Measurements from ENCODE around the gene TCF4. TPM values are rescaled to one million over a fixed set of nuclear protein-coding genes. Genes with fewer than 3 reads are reported as not detected.
A peak's percentile ranks its signal among the peaks of the same experiment; 100 is the strongest.

The TCF4 gene
- total RNA-seq, 1 experiment from 2014 or later = 104 TPM

DNA sequence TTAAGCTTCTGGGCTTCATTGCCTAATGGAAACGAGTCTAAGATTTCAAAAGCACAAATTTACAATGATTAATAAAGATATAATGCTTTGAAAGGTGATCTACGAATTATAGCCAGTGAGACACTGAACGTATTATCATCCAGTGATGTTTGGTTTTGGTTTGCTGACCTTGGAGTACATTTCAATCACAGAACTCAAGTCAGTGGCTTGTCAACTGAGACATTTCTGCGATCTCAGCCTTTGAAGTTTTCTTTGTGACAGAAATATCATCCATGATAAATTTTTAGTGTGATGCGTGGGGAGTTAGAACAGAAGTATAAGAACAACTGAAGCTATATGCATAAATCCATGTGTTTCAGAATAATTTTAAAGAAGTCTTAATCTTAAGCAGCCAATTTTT, 263.8 kb downstream of the TCF4 start:
- POLR2A ChIA-PET = no interaction called here
- no peak for TF ChIP-seq EMX1 (CRISPR knock-in tag; IDR thresholded peaks at IDR 0.05)
- TF ChIP-seq ZNF232 (CRISPR knock-in tag; IDR thresholded peaks at IDR 0.05) = no peak
- no peak for TF ChIP-seq FOXK1 (CRISPR knock-in tag; IDR thresholded peaks at IDR 0.05)
- no peak for TF ChIP-seq NR3C1 (CRISPR knock-in tag; conservative IDR thresholded peaks at IDR 0.05; ENCODE audit: low read depth)
- TF ChIP-seq, protein P1, sequence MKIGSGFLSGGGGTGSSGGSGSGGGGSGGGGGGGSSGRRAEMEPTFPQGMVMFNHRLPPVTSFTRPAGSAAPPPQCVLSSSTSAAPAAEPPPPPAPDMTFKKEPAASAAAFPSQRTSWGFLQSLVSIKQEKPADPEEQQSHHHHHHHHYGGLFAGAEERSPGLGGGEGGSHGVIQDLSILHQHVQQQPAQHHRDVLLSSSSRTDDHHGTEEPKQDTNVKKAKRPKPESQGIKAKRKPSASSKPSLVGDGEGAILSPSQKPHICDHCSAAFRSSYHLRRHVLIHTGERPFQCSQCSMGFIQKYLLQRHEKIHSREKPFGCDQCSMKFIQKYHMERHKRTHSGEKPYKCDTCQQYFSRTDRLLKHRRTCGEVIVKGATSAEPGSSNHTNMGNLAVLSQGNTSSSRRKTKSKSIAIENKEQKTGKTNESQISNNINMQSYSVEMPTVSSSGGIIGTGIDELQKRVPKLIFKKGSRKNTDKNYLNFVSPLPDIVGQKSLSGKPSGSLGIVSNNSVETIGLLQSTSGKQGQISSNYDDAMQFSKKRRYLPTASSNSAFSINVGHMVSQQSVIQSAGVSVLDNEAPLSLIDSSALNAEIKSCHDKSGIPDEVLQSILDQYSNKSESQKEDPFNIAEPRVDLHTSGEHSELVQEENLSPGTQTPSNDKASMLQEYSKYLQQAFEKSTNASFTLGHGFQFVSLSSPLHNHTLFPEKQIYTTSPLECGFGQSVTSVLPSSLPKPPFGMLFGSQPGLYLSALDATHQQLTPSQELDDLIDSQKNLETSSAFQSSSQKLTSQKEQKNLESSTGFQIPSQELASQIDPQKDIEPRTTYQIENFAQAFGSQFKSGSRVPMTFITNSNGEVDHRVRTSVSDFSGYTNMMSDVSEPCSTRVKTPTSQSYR (CRISPR knock-in tag; IDR thresholded peaks at IDR 0.05) = no peak
- TF ChIP-seq ZNF416 (CRISPR knock-in tag; IDR thresholded peaks at IDR 0.05) = no peak
- TF ChIP-seq, protein P2, sequence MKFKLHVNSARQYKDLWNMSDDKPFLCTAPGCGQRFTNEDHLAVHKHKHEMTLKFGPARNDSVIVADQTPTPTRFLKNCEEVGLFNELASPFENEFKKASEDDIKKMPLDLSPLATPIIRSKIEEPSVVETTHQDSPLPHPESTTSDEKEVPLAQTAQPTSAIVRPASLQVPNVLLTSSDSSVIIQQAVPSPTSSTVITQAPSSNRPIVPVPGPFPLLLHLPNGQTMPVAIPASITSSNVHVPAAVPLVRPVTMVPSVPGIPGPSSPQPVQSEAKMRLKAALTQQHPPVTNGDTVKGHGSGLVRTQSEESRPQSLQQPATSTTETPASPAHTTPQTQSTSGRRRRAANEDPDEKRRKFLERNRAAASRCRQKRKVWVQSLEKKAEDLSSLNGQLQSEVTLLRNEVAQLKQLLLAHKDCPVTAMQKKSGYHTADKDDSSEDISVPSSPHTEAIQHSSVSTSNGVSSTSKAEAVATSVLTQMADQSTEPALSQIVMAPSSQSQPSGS (CRISPR knock-in tag; IDR thresholded peaks at IDR 0.05; ENCODE audit: borderline replicate concordance, low read depth) = no peak
- H3K9me3 Mint-ChIP-seq = no peaks in the 10 kb centered on the region
- ATAC-seq (no peak), DNase-seq (ENCODE audit: low spot score) (no peak)
- H3K27me3 Mint-ChIP-seq (ENCODE audit: low read depth) = no peaks in the 10 kb centered on the region
- CTCF ChIA-PET = interaction anchor here (1.0 kb wide), 1 partner anchor 89 kb away, joined by 3 read pairs; no protein-coding TSS in a partner anchor
- H3K27ac Mint-ChIP-seq = 0 out of 2 replicates have a peak overlapping the region, but pooled peaks have one; percentile 40
- no peak overlapping the region for H3K4me3 Mint-ChIP-seq
- no peaks in the 10 kb centered on the region for H3K36me3 Mint-ChIP-seq
- H3K4me1 Mint-ChIP-seq = peaks cover 67% of the 10 kb centered on the region

DNA sequence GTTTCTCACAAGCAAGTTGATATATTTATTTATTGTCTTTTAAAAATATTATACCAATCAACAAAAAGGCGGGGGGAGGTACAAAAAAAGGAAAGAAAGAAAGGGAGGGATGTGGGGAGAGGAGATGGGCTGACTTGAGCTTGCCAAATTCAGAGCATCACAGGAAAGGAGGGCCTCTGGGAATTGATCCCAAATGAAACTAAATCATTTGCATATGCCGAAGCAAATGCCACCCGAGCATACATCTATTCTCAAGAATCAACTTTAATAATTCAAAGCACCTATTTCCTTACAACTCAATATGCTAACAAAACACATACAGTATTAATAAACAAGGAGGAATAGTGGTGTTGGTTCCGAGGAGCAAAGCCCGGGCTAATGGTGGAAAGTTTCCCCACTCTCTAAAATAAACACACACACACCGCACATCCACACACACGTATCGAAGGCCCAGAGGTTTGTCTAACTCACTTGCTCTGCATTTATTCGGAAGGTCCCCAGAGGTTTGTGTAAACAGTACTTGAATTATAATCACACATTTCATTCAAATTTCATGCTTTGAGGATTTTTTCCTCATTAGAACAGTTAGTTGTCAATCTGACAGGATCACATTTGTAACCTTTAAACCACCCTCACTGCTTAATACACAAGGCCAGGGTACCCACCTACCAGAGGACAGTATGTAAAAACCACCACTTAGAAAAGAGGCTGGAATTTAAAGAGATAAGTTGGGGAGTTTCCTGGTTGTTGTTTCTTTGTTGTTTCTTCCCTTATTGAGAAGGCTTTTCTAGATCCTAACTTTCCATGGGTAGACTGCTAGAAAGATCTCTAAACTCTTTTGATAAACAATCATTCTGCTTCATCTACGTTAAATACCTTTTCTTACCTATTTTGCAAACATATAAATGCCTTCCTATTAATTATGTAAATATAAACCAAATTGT, 264.7 kb downstream of the TCF4 start:
- no peak for DNase-seq (ENCODE audit: low spot score)
- H3K9me3 Mint-ChIP-seq = no peaks in the 10 kb centered on the region
- H3K36me3 Mint-ChIP-seq = no peaks in the 10 kb centered on the region
- H3K4me1 Mint-ChIP-seq = peaks cover 67% of the 10 kb centered on the region
- H3K27ac Mint-ChIP-seq = peak overlapping the region; percentile 16; the same call in 1 of the 2 replicates
- TF ChIP-seq MXD4 (CRISPR knock-in tag; IDR thresholded peaks at IDR 0.05; ENCODE audit: borderline replicate concordance) (no peak), NFATC4 (CRISPR knock-in tag; IDR thresholded peaks at IDR 0.05) (no peak), ELF4 (CRISPR knock-in tag; IDR thresholded peaks at IDR 0.05; ENCODE audit: low read depth) (no peak)
- TF ChIP-seq, protein P3, sequence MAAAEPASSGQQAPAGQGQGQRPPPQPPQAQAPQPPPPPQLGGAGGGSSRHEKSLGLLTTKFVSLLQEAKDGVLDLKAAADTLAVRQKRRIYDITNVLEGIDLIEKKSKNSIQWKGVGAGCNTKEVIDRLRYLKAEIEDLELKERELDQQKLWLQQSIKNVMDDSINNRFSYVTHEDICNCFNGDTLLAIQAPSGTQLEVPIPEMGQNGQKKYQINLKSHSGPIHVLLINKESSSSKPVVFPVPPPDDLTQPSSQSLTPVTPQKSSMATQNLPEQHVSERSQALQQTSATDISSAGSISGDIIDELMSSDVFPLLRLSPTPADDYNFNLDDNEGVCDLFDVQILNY (CRISPR knock-in tag; IDR thresholded peaks at IDR 0.05) = no peak
- TF ChIP-seq, protein P4, sequence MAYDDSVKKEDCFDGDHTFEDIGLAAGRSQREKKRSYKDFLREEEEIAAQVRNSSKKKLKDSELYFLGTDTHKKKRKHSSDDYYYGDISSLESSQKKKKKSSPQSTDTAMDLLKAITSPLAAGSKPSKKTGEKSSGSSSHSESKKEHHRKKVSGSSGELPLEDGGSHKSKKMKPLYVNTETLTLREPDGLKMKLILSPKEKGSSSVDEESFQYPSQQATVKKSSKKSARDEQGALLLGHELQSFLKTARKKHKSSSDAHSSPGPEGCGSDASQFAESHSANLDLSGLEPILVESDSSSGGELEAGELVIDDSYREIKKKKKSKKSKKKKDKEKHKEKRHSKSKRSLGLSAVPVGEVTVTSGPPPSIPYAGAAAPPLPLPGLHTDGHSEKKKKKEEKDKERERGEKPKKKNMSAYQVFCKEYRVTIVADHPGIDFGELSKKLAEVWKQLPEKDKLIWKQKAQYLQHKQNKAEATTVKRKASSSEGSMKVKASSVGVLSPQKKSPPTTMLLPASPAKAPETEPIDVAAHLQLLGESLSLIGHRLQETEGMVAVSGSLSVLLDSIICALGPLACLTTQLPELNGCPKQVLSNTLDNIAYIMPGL (CRISPR knock-in tag; IDR thresholded peaks at IDR 0.05) = no peak
- ChIA-PET CTCF (interaction anchor here (0.6 to 3.1 kb wide), 6 partner anchors 8 to 440 kb away, joined by 3 to 17 read pairs (median 8); no protein-coding TSS in a partner anchor), POLR2A (interaction anchor here (1.0 kb wide), 1 partner anchor 8 kb away, joined by 3 read pairs; no protein-coding TSS in a partner anchor)
- ATAC-seq = no peak
- peak overlapping the region; percentile 84 for H3K4me3 Mint-ChIP-seq
- H3K27me3 Mint-ChIP-seq (ENCODE audit: low read depth) = no peaks in the 10 kb centered on the region

DNA sequence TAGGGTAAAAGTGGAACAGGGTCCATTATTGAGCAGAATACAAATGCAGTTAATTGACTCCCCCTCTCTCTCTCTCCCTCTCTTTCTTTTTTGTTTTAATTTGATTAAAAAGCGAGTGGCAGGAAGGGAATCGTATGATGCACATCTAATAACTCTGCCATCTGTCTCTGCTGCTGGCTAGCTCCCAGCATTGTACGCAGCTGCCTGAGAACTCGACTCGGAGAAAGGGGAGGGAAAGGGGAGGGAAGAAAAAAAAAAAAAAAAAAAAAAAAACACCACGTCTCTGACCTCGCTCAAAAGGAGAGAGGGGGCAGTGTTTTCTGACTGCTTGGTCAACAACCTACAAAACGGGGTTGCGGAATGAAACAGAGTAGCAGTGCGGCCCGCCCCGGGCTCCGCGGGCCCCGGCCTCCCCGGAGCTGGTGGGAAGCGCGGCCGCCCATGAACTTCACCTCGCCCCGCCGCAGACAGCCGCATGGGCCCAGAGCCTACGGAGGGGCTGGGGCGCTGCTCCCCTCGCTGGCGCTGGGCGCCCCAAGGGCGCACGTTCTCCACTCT, 265.7 kb downstream of the TCF4 start:
- no peak overlapping the region for H3K27ac Mint-ChIP-seq
- TF ChIP-seq ATF1 (CRISPR knock-in tag; IDR thresholded peaks at IDR 0.05) = no peak
- TF ChIP-seq, protein P5, sequence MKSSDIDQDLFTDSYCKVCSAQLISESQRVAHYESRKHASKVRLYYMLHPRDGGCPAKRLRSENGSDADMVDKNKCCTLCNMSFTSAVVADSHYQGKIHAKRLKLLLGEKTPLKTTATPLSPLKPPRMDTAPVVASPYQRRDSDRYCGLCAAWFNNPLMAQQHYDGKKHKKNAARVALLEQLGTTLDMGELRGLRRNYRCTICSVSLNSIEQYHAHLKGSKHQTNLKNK (CRISPR knock-in tag; IDR thresholded peaks at IDR 0.05) = no peak
- TF ChIP-seq, protein P1 (CRISPR knock-in tag; IDR thresholded peaks at IDR 0.05) = no peak
- no peak for TF ChIP-seq ZNF263 (CRISPR knock-in tag; IDR thresholded peaks at IDR 0.05; ENCODE audit: low read depth)
- no peak for TF ChIP-seq ZNF416 (CRISPR knock-in tag; IDR thresholded peaks at IDR 0.05)
- TF ChIP-seq MXD4 (CRISPR knock-in tag; IDR thresholded peaks at IDR 0.05; ENCODE audit: borderline replicate concordance) = no peak
- ATAC-seq (peak; percentile 84), DNase-seq (ENCODE audit: low spot score) (peak; percentile 71)
- peaks cover 70% of the 10 kb centered on the region for H3K4me1 Mint-ChIP-seq
- peak overlapping the region; percentile 84 for H3K4me3 Mint-ChIP-seq
- no peaks in the 10 kb centered on the region for H3K36me3 Mint-ChIP-seq
- H3K9me3 Mint-ChIP-seq = no peaks in the 10 kb centered on the region
- H3K27me3 Mint-ChIP-seq (ENCODE audit: low read depth) = no peaks in the 10 kb centered on the region
- ChIA-PET POLR2A (interaction anchor here (0.6 to 1.0 kb wide), 5 partner anchors 9 to 446 kb away, joined by 3 to 6 read pairs (median 3); no protein-coding TSS in a partner anchor), CTCF (interaction anchor here (0.6 to 3.1 kb wide), 17 partner anchors 8 to 1112 kb away, joined by 3 to 17 read pairs (median 4); no protein-coding TSS in a partner anchor)

Data from WTC11 (cell line).